Loucy (cell line): ENCODE results near the gene SLC2A5.

Experiments
- H2AFZ ChIP-seq: fragments of 200-600 bp; sonication (generic); 2 replicates; pipeline ENCODE4 v1.6.0; 2016; ENCODE audit warnings: antibody characterized with exemption, mild to moderate bottlenecking, low read length, moderate library complexity
- H3F3A ChIP-seq: fragments of 200-600 bp; 2 replicates; pipeline ENCODE4 v1.6.0; 2016; ENCODE audit warnings: antibody characterized with exemption, low read depth, mild to moderate bottlenecking
- H3K27me3 ChIP-seq: fragments of 200-600 bp; sonication (generic); 2 replicates; pipeline ENCODE4 v1.6.1; 2014; ENCODE audit warnings: low read length, mild to moderate bottlenecking; ENCODE audit not compliant: insufficient read depth, poor library complexity, severe bottlenecking
- H3K36me3 ChIP-seq: fragments of 200-600 bp; sonication (generic); 2 replicates; pipeline ENCODE4 v1.6.1; 2016; ENCODE audit warnings: low read length; ENCODE audit not compliant: insufficient read depth
- H3K4me1 ChIP-seq: fragments of 200-600 bp; sonication (generic); 2 replicates; pipeline ENCODE4 v1.5.1; 2014; ENCODE audit warnings: low read length, mild to moderate bottlenecking; ENCODE audit not compliant: insufficient read depth, poor library complexity, severe bottlenecking
- H3K4me2 ChIP-seq: fragments of 200-600 bp; sonication (generic); 2 replicates; pipeline ENCODE4 v1.6.0; 2014; ENCODE audit warnings: antibody characterized with exemption, low read length, low read depth, mild to moderate bottlenecking; ENCODE audit not compliant: poor library complexity, severe bottlenecking
- H3K4me3 ChIP-seq: fragments of 200-600 bp; sonication (generic); 2 replicates; pipeline ENCODE4 v1.5.1; 2014; ENCODE audit warnings: low read length, mild to moderate bottlenecking, mixed read lengths; ENCODE audit not compliant: poor library complexity, severe bottlenecking
- H3K79me2 ChIP-seq: fragments of 200-600 bp; sonication (generic); 2 replicates; pipeline ENCODE4 v1.6.1; 2014; ENCODE audit warnings: low read length; ENCODE audit not compliant: insufficient read depth
- H3K9ac ChIP-seq: fragments of 200-600 bp; sonication (generic); 2 replicates; pipeline ENCODE4 v1.6.0; 2014; ENCODE audit warnings: mild to moderate bottlenecking, low read depth, low read length, moderate library complexity; ENCODE audit not compliant: poor library complexity, severe bottlenecking
- H3K9me2 ChIP-seq: fragments of 200-600 bp; sonication (generic); replicated peaks from 2 replicates; pipeline ENCODE4 v1.6.1; 2016; ENCODE audit warnings: low read depth, low read length, mixed read lengths
- H3K9me3 ChIP-seq: fragments of 200-600 bp; sonication (generic); 2 replicates; pipeline ENCODE4 v1.6.1; 2014; ENCODE audit warnings: mild to moderate bottlenecking, antibody characterized with exemption, low read length, low read depth; ENCODE audit not compliant: insufficient read depth
- H4K20me1 ChIP-seq: fragments of 200-600 bp; sonication (generic); 2 replicates; pipeline ENCODE4 v1.6.0; 2014; ENCODE audit warnings: antibody characterized with exemption, low read length, mild to moderate bottlenecking; ENCODE audit not compliant: insufficient read depth, poor library complexity, severe bottlenecking
- EZH2phosphoT487 ChIP-seq: fragments of 200-600 bp; IDR thresholded peaks from 2 replicates; pipeline ENCODE4 v1.6.1; 2018; ENCODE audit warnings: antibody characterized with exemption, mild to moderate bottlenecking, moderate library complexity, borderline replicate concordance
- TF ChIP-seq, protein P1 (sequence below): fragments of 200-600 bp; sonication (generic); conservative IDR thresholded peaks from 2 replicates; pipeline ENCODE4 v1.5.1; 2014; ENCODE audit warnings: mild to moderate bottlenecking, antibody characterized with exemption, low read length

The SLC2A5 gene

DNA sequence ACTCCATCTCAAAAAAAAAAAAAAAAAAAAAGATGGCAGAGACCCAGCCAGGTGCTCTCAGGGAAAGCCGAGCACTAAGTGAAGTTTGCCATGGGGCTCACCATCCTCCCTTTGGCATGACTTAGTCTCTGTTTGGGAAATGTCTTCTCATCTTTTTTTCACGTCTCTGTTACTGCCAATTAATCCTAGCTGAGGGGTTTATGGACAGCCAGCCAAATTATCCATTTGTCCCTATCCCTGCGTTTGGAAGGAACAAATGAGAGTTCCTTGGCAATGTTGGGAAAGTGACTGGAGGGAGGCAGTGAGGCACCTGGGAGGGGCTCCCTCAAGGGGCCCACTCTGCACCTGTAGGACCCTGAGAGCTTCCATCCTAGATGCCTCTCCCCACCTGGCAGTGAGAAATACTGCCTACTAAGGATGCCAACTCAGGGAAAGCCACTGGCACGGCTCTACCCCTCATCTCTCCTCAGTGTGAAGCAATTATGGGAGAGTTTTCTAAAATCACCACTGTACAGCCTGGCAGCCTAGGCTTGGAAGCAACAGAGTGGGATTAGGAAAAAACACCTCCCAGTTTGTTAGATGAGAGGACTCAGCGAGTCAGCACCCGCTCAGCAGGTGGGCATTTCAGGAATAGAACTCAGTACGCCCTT lies 23.4 kb downstream of the SLC2A5 start:
- Histone ChIP-seq H3K36me3 (no peaks in the 10 kb centered on the region), H2AFZ (no peak overlapping the region), H3K79me2 (no peaks in the 10 kb centered on the region), H3K9me2 (no peaks in the 10 kb centered on the region), H3K27me3 (no peaks in the 10 kb centered on the region), H4K20me1 (no peaks in the 10 kb centered on the region), H3K4me1 (no peaks in the 10 kb centered on the region), H3K4me3 (no peak overlapping the region), H3K9ac (no peak overlapping the region), H3K9me3 (no peaks in the 10 kb centered on the region), H3F3A (no peaks in the 10 kb centered on the region), H3K4me2 (no peak overlapping the region)
- no peak for TF ChIP-seq EZH2phosphoT487
- TF ChIP-seq, protein P1, sequence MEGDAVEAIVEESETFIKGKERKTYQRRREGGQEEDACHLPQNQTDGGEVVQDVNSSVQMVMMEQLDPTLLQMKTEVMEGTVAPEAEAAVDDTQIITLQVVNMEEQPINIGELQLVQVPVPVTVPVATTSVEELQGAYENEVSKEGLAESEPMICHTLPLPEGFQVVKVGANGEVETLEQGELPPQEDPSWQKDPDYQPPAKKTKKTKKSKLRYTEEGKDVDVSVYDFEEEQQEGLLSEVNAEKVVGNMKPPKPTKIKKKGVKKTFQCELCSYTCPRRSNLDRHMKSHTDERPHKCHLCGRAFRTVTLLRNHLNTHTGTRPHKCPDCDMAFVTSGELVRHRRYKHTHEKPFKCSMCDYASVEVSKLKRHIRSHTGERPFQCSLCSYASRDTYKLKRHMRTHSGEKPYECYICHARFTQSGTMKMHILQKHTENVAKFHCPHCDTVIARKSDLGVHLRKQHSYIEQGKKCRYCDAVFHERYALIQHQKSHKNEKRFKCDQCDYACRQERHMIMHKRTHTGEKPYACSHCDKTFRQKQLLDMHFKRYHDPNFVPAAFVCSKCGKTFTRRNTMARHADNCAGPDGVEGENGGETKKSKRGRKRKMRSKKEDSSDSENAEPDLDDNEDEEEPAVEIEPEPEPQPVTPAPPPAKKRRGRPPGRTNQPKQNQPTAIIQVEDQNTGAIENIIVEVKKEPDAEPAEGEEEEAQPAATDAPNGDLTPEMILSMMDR = no peak

- Histone ChIP-seq H3K4me2 (no peak overlapping the region), H3F3A (no peaks in the 10 kb centered on the region), H3K4me3 (no peak overlapping the region), H3K36me3 (no peaks in the 10 kb centered on the region), H3K9me2 (no peaks in the 10 kb centered on the region), H3K9me3 (no peaks in the 10 kb centered on the region), H4K20me1 (no peaks in the 10 kb centered on the region), H3K4me1 (no peaks in the 10 kb centered on the region), H3K27me3 (no peaks in the 10 kb centered on the region), H3K79me2 (no peaks in the 10 kb centered on the region), H3K9ac (no peak overlapping the region), H2AFZ (no peak overlapping the region)
- TF ChIP-seq, protein P1 = no peak
- TF ChIP-seq EZH2phosphoT487 = no peak
These were observed 25.2 kb downstream of the SLC2A5 start for GRCh38 chr1:9044236-9044635.

GRCh38 chr1:9042272-9042671 lies 27.2 kb downstream of the SLC2A5 start:
- TF ChIP-seq, protein P1 = no peak
- TF ChIP-seq EZH2phosphoT487 = no peak
- Histone ChIP-seq H3K4me3 (no peak overlapping the region), H3K79me2 (no peaks in the 10 kb centered on the region), H3K4me1 (no peaks in the 10 kb centered on the region), H3K9me3 (no peaks in the 10 kb centered on the region), H2AFZ (no peak overlapping the region), H3K9ac (no peak overlapping the region), H3F3A (no peaks in the 10 kb centered on the region), H3K9me2 (no peaks in the 10 kb centered on the region), H3K4me2 (no peak overlapping the region), H3K36me3 (no peaks in the 10 kb centered on the region), H3K27me3 (no peaks in the 10 kb centered on the region), H4K20me1 (no peaks in the 10 kb centered on the region)
